ENCODE results near the gene ZC3H6. TPM values are rescaled to one million over a fixed set of nuclear protein-coding genes. Genes with fewer than 3 reads are reported as not detected.

ZC3H6 gene
- total RNA-seq, 4 donors from 2014 or later = 1.6 to 9.0 (median 2.6) TPM

- DNase-seq = no peak
- Histone ChIP-seq H3K4me3 (no peak overlapping the region), H3K36me3 (no peaks in the 10 kb centered on the region), H3K9me3 (no peaks in the 10 kb centered on the region), H3K27ac (no peak overlapping the region), H3K4me1 (no peaks in the 10 kb centered on the region), H3K27me3 (no peaks in the 10 kb centered on the region)
- TF ChIP-seq POLR2A (IDR thresholded peaks at IDR 0.05) = no peak
- TF ChIP-seq CTCF (IDR thresholded peaks at IDR 0.05) = no peak
- 83 to 86% methylated on average over 8 of the region's 8 CpGs for WGBS, 2 donors
- intact Hi-C loops (cut with DNase I) = no loop called here
Measured at GRCh38 chr2:112293636-112294401, 18.4 kb downstream of the ZC3H6 start.

DNA sequence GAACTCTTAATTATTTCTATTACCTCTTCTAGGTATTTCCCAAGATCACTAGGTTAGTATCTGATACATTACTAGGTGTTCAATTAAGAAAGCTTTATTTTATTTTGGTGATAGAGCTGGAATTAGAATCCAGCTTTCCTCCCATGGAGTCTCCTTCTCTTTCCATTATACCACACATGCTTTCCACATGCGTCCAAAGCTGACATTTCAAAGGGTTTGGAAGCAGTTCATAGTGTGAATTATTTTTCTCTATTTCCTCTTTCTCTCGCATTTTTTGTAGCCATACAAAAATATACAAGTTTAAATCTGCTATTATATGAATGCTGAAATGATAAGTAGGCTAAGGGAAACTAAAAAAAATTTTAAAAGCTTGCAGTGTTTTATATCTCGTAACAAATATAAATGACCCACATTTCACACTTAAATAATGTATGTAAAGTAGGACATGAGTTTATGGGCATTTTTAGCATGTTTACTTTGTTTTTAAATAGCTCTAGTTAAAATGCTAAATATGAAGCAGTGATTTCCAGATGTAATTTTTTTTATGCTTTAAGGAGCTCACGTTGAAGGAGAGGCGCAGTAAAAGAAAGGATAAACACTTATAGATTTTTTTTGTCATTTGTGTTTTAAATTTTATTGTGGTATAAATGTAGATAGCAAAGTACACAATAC, 20.1 kb downstream of the ZC3H6 start:
- H3K4me3 ChIP-seq = no peak overlapping the region
- no peaks in the 10 kb centered on the region for H3K4me1 ChIP-seq
- TF ChIP-seq CTCF (IDR thresholded peaks at IDR 0.05) = no peak
- no peak for TF ChIP-seq POLR2A (IDR thresholded peaks at IDR 0.05)
- no peak for DNase-seq
- H3K27ac ChIP-seq = no peak overlapping the region
- H3K36me3 ChIP-seq = peaks cover 0 to 4% (median 0%) of the 10 kb centered on the region in 3 donors
- H3K9me3 ChIP-seq = no peaks in the 10 kb centered on the region
- intact Hi-C loops (cut with DNase I) = no loop called here
- no peaks in the 10 kb centered on the region for H3K27me3 ChIP-seq
- 81 to 84% methylated on average over 5 of the region's 5 CpGs for WGBS, 2 donors

DNA sequence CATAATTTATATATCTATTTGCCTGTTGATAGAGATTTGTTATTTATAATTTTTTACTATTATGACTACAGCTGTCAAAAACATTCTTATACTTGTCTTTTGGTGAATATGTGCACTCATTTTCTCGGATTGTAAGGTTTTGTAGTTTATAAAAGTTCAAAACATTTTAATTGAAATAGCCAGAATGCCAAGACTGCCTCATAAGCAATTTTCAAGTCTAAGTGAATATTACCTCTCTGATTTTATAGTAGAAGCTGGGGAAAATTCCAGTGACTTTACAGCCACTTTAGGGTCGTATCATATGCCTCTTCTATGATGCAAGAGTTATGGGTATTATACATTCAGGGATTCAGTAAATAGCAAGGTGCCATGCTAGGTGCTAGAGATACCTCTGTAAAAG, 21.0 kb downstream of the ZC3H6 start:
- no peaks in the 10 kb centered on the region for H3K9me3 ChIP-seq
- H3K4me3 ChIP-seq = no peak overlapping the region
- WGBS, 2 donors = 78 to 79% methylated on average over 2 of the region's 2 CpGs
- intact Hi-C loops (cut with DNase I) = no loop called here
- peaks cover 0 to 13% (median 2%) of the 10 kb centered on the region in 3 donors for H3K36me3 ChIP-seq
- H3K4me1 ChIP-seq = no peaks in the 10 kb centered on the region
- H3K27me3 ChIP-seq = no peaks in the 10 kb centered on the region
- TF ChIP-seq POLR2A (IDR thresholded peaks at IDR 0.05) = no peak
- no peak for TF ChIP-seq CTCF (IDR thresholded peaks at IDR 0.05)
- H3K27ac ChIP-seq = no peak overlapping the region
- DNase-seq = no peak

DNA sequence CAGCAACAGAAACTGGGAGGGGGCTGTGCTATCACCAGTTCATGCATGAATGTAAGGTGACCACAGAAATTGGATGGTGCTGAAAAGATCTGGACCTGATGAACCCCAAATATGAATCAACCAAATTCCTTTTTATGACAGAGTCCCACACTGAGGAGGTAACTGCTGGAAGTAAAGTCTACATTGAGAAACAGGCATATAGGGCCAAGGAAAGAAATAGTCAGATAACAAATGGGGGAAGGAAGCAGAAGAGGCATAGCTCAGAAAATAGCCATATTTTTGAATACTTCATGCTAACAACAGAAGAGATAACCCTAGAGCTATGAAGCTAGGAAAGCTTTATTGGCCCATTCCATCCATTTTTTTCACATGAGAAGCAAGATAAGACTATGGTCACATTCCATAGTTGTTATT, 25.8 kb downstream of the ZC3H6 start:
- no peak for DNase-seq
- no peaks in the 10 kb centered on the region for H3K27me3 ChIP-seq
- no peak overlapping the region for H3K27ac ChIP-seq
- TF ChIP-seq CTCF (IDR thresholded peaks at IDR 0.05) (no peak), POLR2A (IDR thresholded peaks at IDR 0.05) (no peak)
- no peaks in the 10 kb centered on the region for H3K9me3 ChIP-seq
- no peaks in the 10 kb centered on the region for H3K4me1 ChIP-seq
- no peak overlapping the region for H3K4me3 ChIP-seq
- intact Hi-C loops (cut with DNase I) = no loop called here
- H3K36me3 ChIP-seq = peaks cover 0 to 39% (median 2%) of the 10 kb centered on the region in 3 donors

GRCh38 chr2:112301973-112302372, 26.6 kb downstream of the ZC3H6 start:
- Histone ChIP-seq H3K27ac (no peak overlapping the region), H3K27me3 (no peaks in the 10 kb centered on the region), H3K36me3 (peaks cover 0 to 47% (median 2%) of the 10 kb centered on the region in 3 donors), H3K4me1 (no peaks in the 10 kb centered on the region), H3K4me3 (no peak overlapping the region), H3K9me3 (no peaks in the 10 kb centered on the region)
- intact Hi-C loops (cut with DNase I) = no loop called here
- no peak for DNase-seq
- no peak for TF ChIP-seq POLR2A (IDR thresholded peaks at IDR 0.05)
- no peak for TF ChIP-seq CTCF (IDR thresholded peaks at IDR 0.05)
